Astrocyte (in vitro differentiated cells and primary cell): ENCODE measurements around the gene KIF26B. TPM values are rescaled to one million over a fixed set of nuclear protein-coding genes. Genes with fewer than 3 reads are reported as not detected.

Experiments
- DNase-seq: peaks from one replicate; pipeline ENCODE4 v3.0.0-alpha.2; 2010; ENCODE audit warnings: low read depth
- FAIRE-seq: peaks from 2 replicates; lab custom pipeline; 2011; peaks lifted over from hg19 to GRCh38; lab: Jason Lieb, UNC
- H2AFZ ChIP-seq: 2 replicates; pipeline ENCODE4 v1.6.0; 2012; ENCODE audit warnings: low read depth, low read length, inconsistent platforms
- H3K27ac ChIP-seq: 2 replicates; pipeline ENCODE4 v1.5.1; 2011; ENCODE audit warnings: low read depth, low read length, inconsistent platforms
- H3K27me3 ChIP-seq: 2 replicates; pipeline ENCODE4 v1.6.0; 2011; ENCODE audit warnings: low read length, inconsistent platforms; ENCODE audit not compliant: insufficient read depth
- H3K36me3 ChIP-seq: 2 replicates; pipeline ENCODE4 v1.5.1; 2011; ENCODE audit warnings: low read length, inconsistent platforms; ENCODE audit not compliant: insufficient read depth
- H3K4me1 ChIP-seq: 2 replicates; pipeline ENCODE4 v1.5.1; 2011; ENCODE audit warnings: low read length, inconsistent platforms; ENCODE audit not compliant: insufficient read depth
- H3K4me2 ChIP-seq: 2 replicates; pipeline ENCODE4 v1.6.0; 2012; ENCODE audit warnings: low read length, inconsistent platforms
- H3K4me3 ChIP-seq: 2 replicates; pipeline ENCODE4 v1.5.1; 2011; ENCODE audit warnings: low read depth, mild to moderate bottlenecking, low read length, inconsistent platforms; ENCODE audit not compliant: insufficient read depth
- H3K79me2 ChIP-seq: 2 replicates; pipeline ENCODE4 v1.6.0; 2012; ENCODE audit warnings: mild to moderate bottlenecking, low read length, inconsistent platforms; ENCODE audit not compliant: insufficient read depth
- H3K9ac ChIP-seq: 2 replicates; pipeline ENCODE4 v1.6.0; 2012; ENCODE audit warnings: mild to moderate bottlenecking, low read length, inconsistent platforms
- H3K9me3 ChIP-seq: 2 replicates; pipeline ENCODE4 v1.5.1; 2012; ENCODE audit warnings: low read depth, mild to moderate bottlenecking, low read length, inconsistent platforms; ENCODE audit not compliant: insufficient read depth
- H4K20me1 ChIP-seq: 2 replicates; pipeline ENCODE4 v1.6.0; 2012; ENCODE audit warnings: low read length, inconsistent platforms; ENCODE audit not compliant: insufficient read depth
- H3K27ac Mint-ChIP-seq: one replicate; pipeline ENCODE4 v1.8.0; 2021; ENCODE audit warnings: mild to moderate bottlenecking, mixed read lengths; ENCODE audit not compliant: unreplicated experiment
- H3K27me3 Mint-ChIP-seq: one replicate; pipeline ENCODE4 v1.8.0; 2021; ENCODE audit warnings: low read depth, mixed read lengths; ENCODE audit not compliant: unreplicated experiment
- H3K36me3 Mint-ChIP-seq: one replicate; pipeline ENCODE4 v1.8.0; 2021; ENCODE audit warnings: low read depth, mixed read lengths; ENCODE audit not compliant: unreplicated experiment
- H3K4me1 Mint-ChIP-seq: one replicate; pipeline ENCODE4 v1.8.0; 2021; ENCODE audit warnings: low read depth, mixed read lengths; ENCODE audit not compliant: unreplicated experiment
- H3K4me3 Mint-ChIP-seq: one replicate; pipeline ENCODE4 v1.8.0; 2021; ENCODE audit warnings: mild to moderate bottlenecking, moderate library complexity, mixed read lengths; ENCODE audit not compliant: unreplicated experiment
- H3K9me3 Mint-ChIP-seq: one replicate; pipeline ENCODE4 v1.8.0; 2021; ENCODE audit warnings: mild to moderate bottlenecking, mixed read lengths; ENCODE audit not compliant: unreplicated experiment
- EZH2 ChIP-seq: IDR thresholded peaks from 2 replicates; pipeline ENCODE4 v1.6.1; 2012; ENCODE audit warnings: mild to moderate bottlenecking, low read length, inconsistent platforms; ENCODE audit not compliant: insufficient read depth
- total RNA-seq: library from RNA; stranded (reverse); gene quantifications from 2 replicates; pipeline ENCODE4 v1.2.1, GENCODE V29; 2021
- TF ChIP-seq, protein P1 (sequence below): IDR thresholded peaks from 2 replicates; pipeline ENCODE4 v1.5.1; 2011; ENCODE audit warnings: low read depth, mild to moderate bottlenecking, inconsistent platforms, low read length, moderate library complexity; ENCODE audit not compliant: insufficient read depth

The KIF26B gene
- total RNA-seq, 1 donor from 2014 or later: 6.8 TPM

DNA sequence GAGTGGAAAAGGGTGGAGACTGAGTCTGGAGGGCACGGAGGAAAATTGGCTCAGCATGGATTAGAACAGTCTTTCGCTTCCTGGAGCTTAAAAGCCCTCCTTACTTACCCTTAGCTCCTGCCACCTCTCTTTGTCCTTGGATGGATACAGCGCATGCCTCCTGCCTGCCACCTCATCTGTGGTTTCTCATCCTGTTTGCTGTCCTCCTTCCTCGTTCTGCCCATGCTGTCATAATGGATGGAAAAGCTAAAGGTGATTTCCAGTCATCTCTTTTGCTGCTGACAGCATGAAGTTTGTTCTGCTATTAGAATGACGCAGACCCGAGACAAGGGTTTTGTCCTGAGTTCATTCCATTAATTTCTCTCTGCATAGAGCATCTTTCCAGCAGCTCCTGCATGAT, 425.9 kb downstream of the KIF26B start:
- Histone ChIP-seq H3K9me3 (no peaks in the 10 kb centered on the region), H2AFZ (no peak overlapping the region), H3K27me3 (no peaks in the 10 kb centered on the region), H3K9ac (no peak overlapping the region), H3K4me1 (peaks cover 13% of the 10 kb centered on the region), H3K27ac (no peak overlapping the region), H3K4me3 (no peak overlapping the region), H3K36me3 (no peaks in the 10 kb centered on the region), H4K20me1 (no peaks in the 10 kb centered on the region), H3K4me2 (no peak overlapping the region), H3K79me2 (no peaks in the 10 kb centered on the region)
- Mint-ChIP-seq H3K4me1 (peaks cover 31% of the 10 kb centered on the region), H3K4me3 (no peak overlapping the region), H3K27ac (no peak overlapping the region), H3K27me3 (peaks cover 18% of the 10 kb centered on the region), H3K9me3 (peaks cover 8% of the 10 kb centered on the region), H3K36me3 (peaks cover 5% of the 10 kb centered on the region)
- DNase-seq (no peak), FAIRE-seq (no peak)
- no peak for TF ChIP-seq EZH2
- TF ChIP-seq, protein P1, sequence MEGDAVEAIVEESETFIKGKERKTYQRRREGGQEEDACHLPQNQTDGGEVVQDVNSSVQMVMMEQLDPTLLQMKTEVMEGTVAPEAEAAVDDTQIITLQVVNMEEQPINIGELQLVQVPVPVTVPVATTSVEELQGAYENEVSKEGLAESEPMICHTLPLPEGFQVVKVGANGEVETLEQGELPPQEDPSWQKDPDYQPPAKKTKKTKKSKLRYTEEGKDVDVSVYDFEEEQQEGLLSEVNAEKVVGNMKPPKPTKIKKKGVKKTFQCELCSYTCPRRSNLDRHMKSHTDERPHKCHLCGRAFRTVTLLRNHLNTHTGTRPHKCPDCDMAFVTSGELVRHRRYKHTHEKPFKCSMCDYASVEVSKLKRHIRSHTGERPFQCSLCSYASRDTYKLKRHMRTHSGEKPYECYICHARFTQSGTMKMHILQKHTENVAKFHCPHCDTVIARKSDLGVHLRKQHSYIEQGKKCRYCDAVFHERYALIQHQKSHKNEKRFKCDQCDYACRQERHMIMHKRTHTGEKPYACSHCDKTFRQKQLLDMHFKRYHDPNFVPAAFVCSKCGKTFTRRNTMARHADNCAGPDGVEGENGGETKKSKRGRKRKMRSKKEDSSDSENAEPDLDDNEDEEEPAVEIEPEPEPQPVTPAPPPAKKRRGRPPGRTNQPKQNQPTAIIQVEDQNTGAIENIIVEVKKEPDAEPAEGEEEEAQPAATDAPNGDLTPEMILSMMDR: no peak

DNA sequence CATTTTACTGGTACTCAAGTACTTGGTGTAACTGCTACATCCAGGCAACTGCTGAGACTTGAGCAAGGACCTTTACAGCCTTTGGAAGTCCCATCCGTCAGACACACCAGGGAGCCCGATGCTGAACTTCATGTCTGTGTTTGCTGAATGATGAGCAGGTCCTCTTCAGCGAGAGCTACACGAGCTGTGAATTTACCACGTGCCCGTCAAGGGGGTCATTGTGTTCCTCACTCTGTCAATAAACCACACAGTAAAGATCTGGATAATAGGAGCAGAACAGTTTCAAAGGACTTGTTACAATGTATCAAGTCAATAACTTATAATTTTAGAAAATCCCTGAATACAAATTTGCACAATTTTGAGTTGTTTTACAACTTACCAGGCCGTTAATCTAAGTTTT, 427.2 kb downstream of the KIF26B start:
- peaks cover 18% of the 10 kb centered on the region for H3K4me1 ChIP-seq
- H3K4me2 ChIP-seq: no peak overlapping the region
- H3K27ac ChIP-seq: no peak overlapping the region
- H4K20me1 ChIP-seq: no peaks in the 10 kb centered on the region
- Mint-ChIP-seq H3K36me3 (peaks cover 5% of the 10 kb centered on the region), H3K9me3 (peaks cover 6% of the 10 kb centered on the region), H3K4me3 (no peak overlapping the region), H3K27ac (no peak overlapping the region), H3K27me3 (peaks cover 18% of the 10 kb centered on the region), H3K4me1 (peaks cover 32% of the 10 kb centered on the region)
- no peak overlapping the region for H3K4me3 ChIP-seq
- no peak overlapping the region for H2AFZ ChIP-seq
- TF ChIP-seq, protein P1: no peak
- no peak for TF ChIP-seq EZH2
- no peak for DNase-seq
- no peaks in the 10 kb centered on the region for H3K9me3 ChIP-seq
- H3K27me3 ChIP-seq: no peaks in the 10 kb centered on the region
- FAIRE-seq: no peak
- no peaks in the 10 kb centered on the region for H3K79me2 ChIP-seq
- no peaks in the 10 kb centered on the region for H3K36me3 ChIP-seq
- no peak overlapping the region for H3K9ac ChIP-seq

DNA sequence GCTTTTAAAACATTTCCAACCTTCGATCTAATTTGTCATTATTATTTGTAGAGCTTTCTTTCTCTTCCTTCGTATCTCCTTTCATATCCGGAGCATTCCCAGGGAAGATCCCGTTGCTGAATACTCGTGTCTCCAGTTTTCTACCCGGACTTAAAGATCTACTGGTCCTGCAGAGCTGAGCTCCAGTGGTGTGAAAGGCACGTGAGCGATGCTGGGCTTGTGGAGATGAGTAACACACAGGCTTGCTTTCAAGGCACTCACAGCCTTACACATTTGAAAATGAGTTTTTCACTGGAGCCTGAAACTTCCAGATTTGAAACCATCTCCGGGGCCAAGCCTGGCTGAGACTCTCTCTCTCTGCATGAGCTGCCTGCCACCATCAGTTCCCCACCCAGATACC, 428.3 kb downstream of the KIF26B start:
- Mint-ChIP-seq H3K9me3 (peaks cover 6% of the 10 kb centered on the region), H3K27me3 (peaks cover 12% of the 10 kb centered on the region), H3K36me3 (peaks cover 5% of the 10 kb centered on the region), H3K4me3 (no peak overlapping the region), H3K4me1 (peaks cover 34% of the 10 kb centered on the region), H3K27ac (peak overlapping the region; percentile 98)
- no peaks in the 10 kb centered on the region for H3K36me3 ChIP-seq
- no peak overlapping the region for H3K9ac ChIP-seq
- no peak overlapping the region for H2AFZ ChIP-seq
- no peaks in the 10 kb centered on the region for H3K27me3 ChIP-seq
- no peak for TF ChIP-seq EZH2
- TF ChIP-seq, protein P1: no peak
- DNase-seq (peak; percentile 32), FAIRE-seq (no peak)
- peaks cover 18% of the 10 kb centered on the region for H3K4me1 ChIP-seq
- no peak overlapping the region for H3K4me2 ChIP-seq
- no peak overlapping the region for H3K4me3 ChIP-seq
- H3K9me3 ChIP-seq: no peaks in the 10 kb centered on the region
- no peak overlapping the region for H3K27ac ChIP-seq
- H3K79me2 ChIP-seq: no peaks in the 10 kb centered on the region
- no peaks in the 10 kb centered on the region for H4K20me1 ChIP-seq
